ENCODE measurements around the gene EDAR. TPM values are rescaled to one million over a fixed set of nuclear protein-coding genes. Genes with fewer than 3 reads are reported as not detected.

EDAR gene
- total RNA-seq, 2 experiments from 2014 or later: 0.14 to 0.23 TPM

GRCh38 chr2:108937367-108938017, 51.5 kb downstream of the EDAR start:
- POLR2A ChIA-PET: no interaction called here
- H3K27ac Mint-ChIP-seq: no peak overlapping the region
- H3K4me1 Mint-ChIP-seq: peaks cover 13% of the 10 kb centered on the region
- H3K36me3 Mint-ChIP-seq: no peaks in the 10 kb centered on the region
- H3K27me3 Mint-ChIP-seq: no peaks in the 10 kb centered on the region
- ATAC-seq (ENCODE audit: low read depth) (no peak), DNase-seq (no peak)
- H3K9me3 Mint-ChIP-seq: no peaks in the 10 kb centered on the region
- no peak overlapping the region for H3K4me3 Mint-ChIP-seq

- H3K27me3 Mint-ChIP-seq: no peaks in the 10 kb centered on the region
- POLR2A ChIA-PET: no interaction called here
- H3K27ac Mint-ChIP-seq: no peak overlapping the region
- no peak for DNase-seq
- no peaks in the 10 kb centered on the region for H3K9me3 Mint-ChIP-seq
- ATAC-seq (ENCODE audit: low read depth): no peak
- H3K4me1 Mint-ChIP-seq: peaks cover 13% of the 10 kb centered on the region
- no peak overlapping the region for H3K4me3 Mint-ChIP-seq
- no peaks in the 10 kb centered on the region for H3K36me3 Mint-ChIP-seq
These were observed 52.2 kb downstream of the EDAR start for GRCh38 chr2:108936866-108937265.

- Mint-ChIP-seq H3K36me3 (no peaks in the 10 kb centered on the region), H3K27ac (no peak overlapping the region), H3K27me3 (no peaks in the 10 kb centered on the region), H3K4me3 (no peak overlapping the region), H3K4me1 (peaks cover 13% of the 10 kb centered on the region), H3K9me3 (no peaks in the 10 kb centered on the region)
- DNase-seq (no peak), ATAC-seq (ENCODE audit: low read depth) (no peak)
- POLR2A ChIA-PET: no interaction called here
These were observed 52.8 kb downstream of the EDAR start for GRCh38 chr2:108936076-108936864.

- POLR2A ChIA-PET: no interaction called here
- H3K36me3 Mint-ChIP-seq: no peaks in the 10 kb centered on the region
- H3K4me3 Mint-ChIP-seq: no peak overlapping the region
- ATAC-seq (ENCODE audit: low read depth) (no peak), DNase-seq (no peak)
- H3K27ac Mint-ChIP-seq: no peak overlapping the region
- no peaks in the 10 kb centered on the region for H3K9me3 Mint-ChIP-seq
- no peaks in the 10 kb centered on the region for H3K27me3 Mint-ChIP-seq
- peaks cover 13% of the 10 kb centered on the region for H3K4me1 Mint-ChIP-seq
These were observed 53.7 kb downstream of the EDAR start for GRCh38 chr2:108935271-108935741.

- Mint-ChIP-seq H3K9me3 (no peaks in the 10 kb centered on the region), H3K4me3 (no peak overlapping the region), H3K36me3 (no peaks in the 10 kb centered on the region), H3K4me1 (peaks cover 13% of the 10 kb centered on the region), H3K27ac (no peak overlapping the region), H3K27me3 (no peaks in the 10 kb centered on the region)
- no peak for ATAC-seq (ENCODE audit: low read depth)
- POLR2A ChIA-PET: no interaction called here
- no peak for DNase-seq
These were observed 54.3 kb downstream of the EDAR start for GRCh38 chr2:108934583-108935245.

GRCh38 chr2:108934151-108934550, 54.9 kb downstream of the EDAR start:
- Mint-ChIP-seq H3K9me3 (no peaks in the 10 kb centered on the region), H3K4me1 (peaks cover 13% of the 10 kb centered on the region), H3K4me3 (no peak overlapping the region), H3K36me3 (no peaks in the 10 kb centered on the region), H3K27ac (no peak overlapping the region), H3K27me3 (no peaks in the 10 kb centered on the region)
- DNase-seq (no peak), ATAC-seq (ENCODE audit: low read depth) (no peak)
- POLR2A ChIA-PET: no interaction called here

- Mint-ChIP-seq H3K9me3 (no peaks in the 10 kb centered on the region), H3K4me1 (peaks cover 10% of the 10 kb centered on the region), H3K27ac (no peak overlapping the region), H3K4me3 (no peak overlapping the region), H3K27me3 (no peaks in the 10 kb centered on the region), H3K36me3 (no peaks in the 10 kb centered on the region)
- ATAC-seq (ENCODE audit: low read depth): no peak
- no peak for DNase-seq
- POLR2A ChIA-PET: no interaction called here
These were observed 55.3 kb downstream of the EDAR start for GRCh38 chr2:108933691-108934117.

- Mint-ChIP-seq H3K27ac (no peak overlapping the region), H3K27me3 (no peaks in the 10 kb centered on the region), H3K4me1 (peaks cover 5% of the 10 kb centered on the region), H3K4me3 (no peak overlapping the region), H3K36me3 (no peaks in the 10 kb centered on the region), H3K9me3 (no peaks in the 10 kb centered on the region)
- ATAC-seq (ENCODE audit: low read depth) (no peak), DNase-seq (no peak)
- POLR2A ChIA-PET: no interaction called here
These were observed 56.2 kb downstream of the EDAR start for GRCh38 chr2:108932736-108933332.

GRCh38 chr2:108931372-108931771, 57.6 kb downstream of the EDAR start:
- no peak for ATAC-seq (ENCODE audit: low read depth)
- Mint-ChIP-seq H3K9me3 (no peaks in the 10 kb centered on the region), H3K27ac (no peak overlapping the region), H3K4me1 (no peaks in the 10 kb centered on the region), H3K4me3 (no peak overlapping the region), H3K36me3 (no peaks in the 10 kb centered on the region), H3K27me3 (no peaks in the 10 kb centered on the region)
- POLR2A ChIA-PET: no interaction called here
- no peak for DNase-seq

- Mint-ChIP-seq H3K27ac (no peak overlapping the region), H3K36me3 (no peaks in the 10 kb centered on the region), H3K9me3 (no peaks in the 10 kb centered on the region), H3K27me3 (no peaks in the 10 kb centered on the region), H3K4me3 (no peak overlapping the region), H3K4me1 (no peaks in the 10 kb centered on the region)
- ATAC-seq (ENCODE audit: low read depth) (no peak), DNase-seq (no peak)
- POLR2A ChIA-PET: no interaction called here
These were observed 59.1 kb downstream of the EDAR start for GRCh38 chr2:108929807-108930425.

GRCh38 chr2:108928660-108929377, 60.2 kb downstream of the EDAR start:
- no peak for DNase-seq

GRCh38 chr2:108927936-108928659, 60.9 kb downstream of the EDAR start:
- Mint-ChIP-seq H3K4me1 (no peaks in the 10 kb centered on the region), H3K27me3 (no peaks in the 10 kb centered on the region), H3K4me3 (no peak overlapping the region), H3K36me3 (no peaks in the 10 kb centered on the region), H3K27ac (peak overlapping the region; percentile 5), H3K9me3 (no peaks in the 10 kb centered on the region)
- ATAC-seq (ENCODE audit: low read depth): peak; percentile 58
- DNase-seq: no peak
- POLR2A ChIA-PET: no interaction called here

More at GRCh38 chr2:108928660-108929377, 60.2 kb downstream of the EDAR start:
- Mint-ChIP-seq H3K4me1 (no peaks in the 10 kb centered on the region), H3K9me3 (no peaks in the 10 kb centered on the region), H3K4me3 (no peak overlapping the region), H3K27ac (no peak overlapping the region), H3K36me3 (no peaks in the 10 kb centered on the region), H3K27me3 (no peaks in the 10 kb centered on the region)
- POLR2A ChIA-PET: no interaction called here
- no peak for ATAC-seq (ENCODE audit: low read depth)
